Karpas-422 (cell line): Measurements from ENCODE around the gene CTSO. TPM values are rescaled to one million over a fixed set of nuclear protein-coding genes. Genes with fewer than 3 reads are reported as not detected.

Experiments used
- DNase-seq: peaks from one replicate; pipeline ENCODE4 v3.0.0-alpha.2; 2015
- H2AFZ ChIP-seq: fragments of 200-600 bp; sonication (generic); 2 replicates; pipeline ENCODE4 v1.6.1; 2014; ENCODE audit warnings: antibody characterized with exemption, low read length, mixed read lengths
- H3K27ac ChIP-seq: fragments of 200-600 bp; sonication (generic); 2 replicates; pipeline ENCODE4 v1.5.1; 2014; ENCODE audit warnings: mild to moderate bottlenecking, low read length, moderate library complexity
- H3K27me3 ChIP-seq: fragments of 200-600 bp; sonication (generic); 2 replicates; pipeline ENCODE4 v1.6.1; 2014; ENCODE audit warnings: low read length, mixed read lengths
- H3K36me3 ChIP-seq: fragments of 200-600 bp; sonication (generic); 2 replicates; pipeline ENCODE4 v1.6.1; 2014; ENCODE audit warnings: low read length, mixed read lengths; ENCODE audit not compliant: insufficient read depth
- H3K4me1 ChIP-seq: fragments of 200-600 bp; sonication (generic); 2 replicates; pipeline ENCODE4 v1.6.1; 2014; ENCODE audit warnings: mild to moderate bottlenecking, low read length, mixed read lengths
- H3K4me2 ChIP-seq: fragments of 200-600 bp; sonication (generic); 2 replicates; pipeline ENCODE4 v1.6.1; 2014; ENCODE audit warnings: low read length, low read depth, mild to moderate bottlenecking; ENCODE audit not compliant: poor library complexity, severe bottlenecking
- H3K4me3 ChIP-seq: fragments of 200-600 bp; sonication (generic); 2 replicates; pipeline ENCODE4 v1.5.1; 2014; ENCODE audit warnings: mild to moderate bottlenecking, antibody characterized with exemption, low read length, mixed read lengths
- H3K79me2 ChIP-seq: fragments of 200-600 bp; sonication (generic); 2 replicates; pipeline ENCODE4 v1.6.1; 2014; ENCODE audit warnings: mild to moderate bottlenecking, low read length, mixed read lengths
- H3K9ac ChIP-seq: fragments of 200-600 bp; sonication (generic); 2 replicates; pipeline ENCODE4 v1.6.0; 2014; ENCODE audit warnings: low read length
- H3K9me2 ChIP-seq: fragments of 200-600 bp; sonication (generic), shearing (Covaris generic); replicated peaks from 2 replicates; pipeline ENCODE4 v1.6.0; 2014; ENCODE audit warnings: mild to moderate bottlenecking, low read length, moderate library complexity; ENCODE audit not compliant: insufficient read depth
- H3K9me3 ChIP-seq: fragments of 300-700, 200-600 bp; sonication (generic); 2 replicates; pipeline ENCODE4 v1.6.1; 2014; ENCODE audit warnings: low read length, mixed read lengths
- H4K20me1 ChIP-seq: fragments of 200-600 bp; sonication (generic); 2 replicates; pipeline ENCODE4 v1.6.1; 2014; ENCODE audit warnings: mild to moderate bottlenecking, antibody characterized with exemption, low read length, low read depth; ENCODE audit not compliant: insufficient read depth
- total RNA-seq: library from RNA; depleted of rRNA; stranded (reverse); fragments of >200 nt; shearing (Covaris generic); gene quantifications from 2 replicates; pipeline ENCODE4 v1.2.3, GENCODE V29; 2014; ENCODE audit warnings: low replicate concordance

The CTSO gene
- total RNA-seq, 1 experiment from 2014 or later, result 18.9 TPM

DNA sequence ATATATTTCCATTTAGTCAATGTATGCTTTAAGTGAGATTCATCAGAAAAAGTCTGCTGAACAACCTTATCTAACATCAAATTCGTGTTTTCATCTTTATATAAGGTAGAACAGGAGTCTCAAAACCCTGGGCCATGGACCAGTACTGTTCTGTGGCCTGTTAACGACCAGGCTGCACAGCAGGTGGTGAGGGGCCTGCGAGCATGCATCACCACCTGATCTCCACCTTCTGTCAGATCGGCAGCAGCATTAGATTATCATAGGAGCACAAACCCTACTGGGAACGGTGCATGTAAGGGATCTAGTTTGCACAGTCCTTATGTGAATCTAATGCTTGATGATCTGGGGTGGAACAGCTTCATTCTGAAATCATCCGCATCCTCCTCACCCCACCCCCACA lies 3.2 kb downstream of the CTSO start:
- no peaks in the 10 kb centered on the region for H3K9me3 ChIP-seq
- H2AFZ ChIP-seq, result no peak overlapping the region
- peaks cover 13% of the 10 kb centered on the region for H3K4me1 ChIP-seq
- no peak for DNase-seq
- no peaks in the 10 kb centered on the region for H4K20me1 ChIP-seq
- H3K79me2 ChIP-seq, result no peaks in the 10 kb centered on the region
- H3K9me2 ChIP-seq, result no peaks in the 10 kb centered on the region
- H3K4me2 ChIP-seq, result no peak overlapping the region
- no peak overlapping the region for H3K9ac ChIP-seq
- no peak overlapping the region for H3K4me3 ChIP-seq
- H3K27ac ChIP-seq, result no peak overlapping the region
- H3K36me3 ChIP-seq, result no peaks in the 10 kb centered on the region
- no peaks in the 10 kb centered on the region for H3K27me3 ChIP-seq

- no peaks in the 10 kb centered on the region for H3K9me2 ChIP-seq
- no peak overlapping the region for H3K4me2 ChIP-seq
- no peak overlapping the region for H3K4me3 ChIP-seq
- no peaks in the 10 kb centered on the region for H4K20me1 ChIP-seq
- DNase-seq, result no peak
- no peaks in the 10 kb centered on the region for H3K27me3 ChIP-seq
- H3K79me2 ChIP-seq, result no peaks in the 10 kb centered on the region
- no peaks in the 10 kb centered on the region for H3K9me3 ChIP-seq
- H3K36me3 ChIP-seq, result no peaks in the 10 kb centered on the region
- no peak overlapping the region for H3K9ac ChIP-seq
- peaks cover 6% of the 10 kb centered on the region for H3K4me1 ChIP-seq
- no peak overlapping the region for H2AFZ ChIP-seq
- no peak overlapping the region for H3K27ac ChIP-seq
Measured at GRCh38 chr4:155948541-155948940, 5.1 kb downstream of the CTSO start.

GRCh38 chr4:155946486-155946885 lies 7.2 kb downstream of the CTSO start:
- Histone ChIP-seq H3K4me2 (no peak overlapping the region), H3K27me3 (no peaks in the 10 kb centered on the region), H3K36me3 (no peaks in the 10 kb centered on the region)

DNA sequence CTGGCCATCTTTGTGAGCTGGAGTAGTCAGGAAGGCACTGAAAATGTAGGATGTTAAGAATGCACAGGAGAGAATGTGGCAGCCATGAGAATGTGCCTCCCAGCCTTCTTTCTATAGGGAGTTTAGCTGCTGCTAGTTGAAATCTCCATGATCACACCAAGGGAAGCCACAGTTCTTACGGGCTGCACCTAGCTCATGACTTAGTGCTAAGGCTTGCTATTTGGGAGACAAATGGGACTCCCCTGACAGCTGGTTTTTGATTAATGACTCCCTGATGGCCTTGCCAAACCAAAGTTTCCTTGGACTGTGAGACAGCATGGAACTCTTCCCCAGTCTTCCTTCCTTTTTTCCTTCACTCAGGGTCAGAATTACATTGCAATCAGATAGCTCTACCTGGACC lies 9.2 kb downstream of the CTSO start:
- no peaks in the 10 kb centered on the region for H3K4me1 ChIP-seq
- H3K27me3 ChIP-seq, result no peaks in the 10 kb centered on the region
- H3K4me3 ChIP-seq, result no peak overlapping the region
- H3K27ac ChIP-seq, result no peak overlapping the region
- H3K4me2 ChIP-seq, result no peak overlapping the region
- H3K36me3 ChIP-seq, result no peaks in the 10 kb centered on the region
- H2AFZ ChIP-seq, result no peak overlapping the region
- no peaks in the 10 kb centered on the region for H3K9me2 ChIP-seq
- no peaks in the 10 kb centered on the region for H3K9me3 ChIP-seq
- DNase-seq, result no peak
- no peak overlapping the region for H3K9ac ChIP-seq
- no peaks in the 10 kb centered on the region for H4K20me1 ChIP-seq
- no peaks in the 10 kb centered on the region for H3K79me2 ChIP-seq

More at GRCh38 chr4:155946486-155946885, 7.2 kb downstream of the CTSO start:
- Histone ChIP-seq H4K20me1 (no peaks in the 10 kb centered on the region), H3K9me3 (no peaks in the 10 kb centered on the region), H3K4me3 (no peak overlapping the region), H3K9me2 (no peaks in the 10 kb centered on the region), H2AFZ (no peak overlapping the region), H3K4me1 (no peaks in the 10 kb centered on the region), H3K27ac (no peak overlapping the region), H3K9ac (no peak overlapping the region), H3K79me2 (no peaks in the 10 kb centered on the region)
- DNase-seq, result no peak

DNA sequence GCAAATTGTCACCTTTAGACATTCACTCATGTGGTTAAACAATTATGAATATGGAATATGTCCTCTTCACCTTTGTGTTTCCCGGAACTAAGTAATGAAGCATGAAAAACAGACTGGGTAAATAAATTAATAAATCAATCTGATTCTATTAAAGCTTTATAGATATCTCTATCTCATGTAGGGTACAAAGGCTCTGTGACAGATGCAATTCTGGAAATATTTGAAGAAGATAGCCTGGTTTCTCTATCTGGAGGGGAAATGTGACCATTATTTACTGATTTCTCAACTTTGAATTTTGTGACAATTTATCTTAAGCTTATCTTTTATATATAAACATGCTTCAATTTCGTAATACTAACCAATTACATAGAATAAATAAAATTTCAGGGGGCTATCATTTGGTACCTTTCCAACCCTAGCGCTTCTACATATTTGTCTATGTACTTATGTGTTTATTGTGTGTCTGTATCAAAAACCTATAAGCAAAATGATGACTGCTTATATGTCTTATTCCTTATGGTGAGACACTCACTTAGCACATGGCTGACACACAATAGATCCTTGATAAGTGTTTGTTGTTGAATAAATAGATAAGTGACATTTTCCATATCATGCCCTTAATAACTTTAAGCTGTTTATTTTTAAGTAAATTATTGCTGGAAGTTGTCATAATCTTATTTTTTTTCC lies 9.9 kb downstream of the CTSO start:
- no peaks in the 10 kb centered on the region for H4K20me1 ChIP-seq
- H3K79me2 ChIP-seq, result no peaks in the 10 kb centered on the region
- H3K4me1 ChIP-seq, result no peaks in the 10 kb centered on the region
- H3K4me3 ChIP-seq, result no peak overlapping the region
- no peak overlapping the region for H3K27ac ChIP-seq
- no peak overlapping the region for H2AFZ ChIP-seq
- no peaks in the 10 kb centered on the region for H3K27me3 ChIP-seq
- H3K4me2 ChIP-seq, result no peak overlapping the region
- no peak overlapping the region for H3K9ac ChIP-seq
- DNase-seq, result no peak
- H3K36me3 ChIP-seq, result no peaks in the 10 kb centered on the region
- no peaks in the 10 kb centered on the region for H3K9me3 ChIP-seq
- no peaks in the 10 kb centered on the region for H3K9me2 ChIP-seq

DNA sequence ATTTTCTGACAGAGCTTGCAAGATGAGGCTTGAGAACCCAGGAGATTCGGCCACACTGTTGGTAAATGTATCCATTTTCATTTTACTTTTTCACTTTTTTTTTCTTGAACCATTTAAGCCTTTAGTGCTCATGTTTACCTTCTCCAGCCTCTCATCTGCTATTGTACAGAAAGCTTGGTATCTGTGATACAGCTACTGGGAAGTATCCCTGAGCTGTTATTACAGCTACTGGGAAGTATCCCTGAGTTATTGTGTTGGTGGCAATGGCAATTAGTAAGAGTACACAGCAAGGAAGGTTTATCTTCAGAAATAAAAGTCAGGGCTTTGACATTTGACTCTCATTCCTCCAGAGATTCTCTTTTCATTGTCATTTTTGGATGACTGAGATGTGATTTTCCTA lies 11.8 kb downstream of the CTSO start:
- H3K27ac ChIP-seq, result no peak overlapping the region
- H3K4me1 ChIP-seq, result no peaks in the 10 kb centered on the region
- no peaks in the 10 kb centered on the region for H4K20me1 ChIP-seq
- no peak overlapping the region for H3K9ac ChIP-seq
- H3K9me2 ChIP-seq, result no peaks in the 10 kb centered on the region
- H3K27me3 ChIP-seq, result no peaks in the 10 kb centered on the region
- H3K9me3 ChIP-seq, result no peaks in the 10 kb centered on the region
- no peak overlapping the region for H3K4me3 ChIP-seq
- no peak for DNase-seq
- H3K36me3 ChIP-seq, result no peaks in the 10 kb centered on the region
- no peak overlapping the region for H2AFZ ChIP-seq
- H3K79me2 ChIP-seq, result no peaks in the 10 kb centered on the region
- H3K4me2 ChIP-seq, result no peak overlapping the region

GRCh38 chr4:155941085-155941790 lies 12.4 kb downstream of the CTSO start:
- no peak for DNase-seq
- Histone ChIP-seq H3K4me1 (peaks cover 5% of the 10 kb centered on the region), H3K27me3 (no peaks in the 10 kb centered on the region)

GRCh38 chr4:155935389-155935986 lies 18.2 kb downstream of the CTSO start:
- no peak for DNase-seq
- Histone ChIP-seq H3K36me3 (no peaks in the 10 kb centered on the region), H3K4me1 (peaks cover 9% of the 10 kb centered on the region), H4K20me1 (no peaks in the 10 kb centered on the region), H3K27me3 (no peaks in the 10 kb centered on the region), H3K27ac (no peak overlapping the region), H3K4me2 (no peak overlapping the region), H3K9me3 (no peaks in the 10 kb centered on the region), H3K9me2 (no peaks in the 10 kb centered on the region; the same call in 1 of the 2 replicates), H3K79me2 (no peaks in the 10 kb centered on the region), H2AFZ (no peak overlapping the region), H3K4me3 (no peak overlapping the region), H3K9ac (no peak overlapping the region)

More at GRCh38 chr4:155941085-155941790, 12.4 kb downstream of the CTSO start:
- Histone ChIP-seq H3K27ac (no peak overlapping the region), H3K4me3 (no peak overlapping the region), H3K9me2 (no peaks in the 10 kb centered on the region), H3K4me2 (no peak overlapping the region), H2AFZ (0 out of 2 replicates have a peak overlapping the region, but pooled peaks have one; percentile 10), H4K20me1 (no peaks in the 10 kb centered on the region), H3K9ac (no peak overlapping the region), H3K36me3 (no peaks in the 10 kb centered on the region), H3K9me3 (no peaks in the 10 kb centered on the region), H3K79me2 (no peaks in the 10 kb centered on the region)
